Muscle of leg (tissue), 11 donors: ENCODE measurements around the gene KRTAP12-1. TPM values are rescaled to one million over a fixed set of nuclear protein-coding genes. Genes with fewer than 3 reads are reported as not detected.

Experiments
- DNase-seq: peaks from one replicate; pipeline ENCODE4 v3.0.0; 2013
- H3K27ac ChIP-seq: one replicate; pipeline ENCODE4 v1.5.1; 2013; ENCODE audit warnings: mild to moderate bottlenecking, low read length, control low read depth
- H3K27me3 ChIP-seq: one replicate; pipeline ENCODE4 v1.6.1; 2013; ENCODE audit warnings: low read length; ENCODE audit not compliant: control insufficient read depth, insufficient read depth
- H3K36me3 ChIP-seq: one replicate; pipeline ENCODE4 v1.6.1; 2013; ENCODE audit warnings: low read length; ENCODE audit not compliant: control insufficient read depth, insufficient read depth
- H3K4me1 ChIP-seq: one replicate; pipeline ENCODE4 v1.6.1; 2013; ENCODE audit warnings: low read length; ENCODE audit not compliant: control insufficient read depth, insufficient read depth
- H3K4me3 ChIP-seq: one replicate; pipeline ENCODE4 v1.5.1; 2013; ENCODE audit warnings: low read length, control low read depth
- H3K9me3 ChIP-seq: replicated peaks from 2 replicates; pipeline ENCODE4 v1.6.1; 2013; ENCODE audit warnings: low read depth, low read length; ENCODE audit not compliant: control insufficient read depth
- WGBS: methylation state at CpG from one replicate; pipeline ENCODE4 v1.1.5; 2013; ENCODE audit warnings: missing lambda C conversion rate; ENCODE audit not compliant: insufficient coverage; 5-methylcytosine and 5-hydroxymethylcytosine counted together
- polyA plus RNA-seq, 8 donors: library from polyadenylated mRNA; unstranded; fragments of 120-200 nt; gene quantifications; one replicate each; pipeline versions ENCODE4 v1.2.1 to v1.2.3, GENCODE V29; 2013; ENCODE audit warnings: inconsistent platforms in 1 of 8, low replicate concordance in 1 of 8; ENCODE audit not compliant: insufficient read length in 8 of 8, insufficient read depth in 1 of 8
- total RNA-seq: library from RNA; stranded (reverse); fragments of 120-200 nt; gene quantifications from one replicate; pipeline ENCODE4 v1.2.4, GENCODE V29; 2013

Gene KRTAP12-1
- total and polyA plus RNA-seq, 9 donors, result not detected

DNA sequence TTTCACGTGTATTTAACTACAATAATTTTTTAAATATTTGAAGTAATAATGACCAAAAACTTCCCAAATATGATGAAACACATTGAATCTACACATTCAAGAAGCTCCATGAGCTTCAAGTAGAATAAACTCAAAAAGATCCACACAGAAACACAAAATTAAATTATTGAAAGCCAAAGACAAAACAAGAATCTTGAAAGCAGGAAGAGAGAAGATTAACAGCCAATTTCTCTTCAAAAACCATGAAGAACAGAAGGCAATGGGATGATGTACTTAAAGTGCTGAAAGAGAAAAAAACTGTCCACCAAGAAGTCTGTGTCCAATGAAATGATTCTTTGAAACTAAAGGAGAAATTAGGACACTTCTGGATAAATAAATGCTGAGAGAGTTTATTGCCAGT is 49.9 kb downstream of the KRTAP12-1 start:
- H3K4me3 ChIP-seq, result no peak overlapping the region
- WGBS, result no CpG with 5 or more reads among the region's 1 CpG
- no peak for DNase-seq

More for the DNA sequence above, 49.9 kb downstream of the KRTAP12-1 start:
- peaks cover 7% of the 10 kb centered on the region for H3K9me3 ChIP-seq
- H3K4me1 ChIP-seq, result peaks cover 3% of the 10 kb centered on the region
- peaks cover 6% of the 10 kb centered on the region for H3K27me3 ChIP-seq
- no peaks in the 10 kb centered on the region for H3K36me3 ChIP-seq
- no peak overlapping the region for H3K27ac ChIP-seq

Other genes with a start within 250 kb of the KRTAP12-1 start
- 0.98 TPM for gene LRRC3, start 226.7 kb downstream of the KRTAP12-1 start, total RNA-seq
- 1 to 10 TPM; 2.2 to 4.2 (median 2.5) TPM for gene LRRC3, start 226.7 kb downstream of the KRTAP12-1 start, polyA plus RNA-seq
- gene KRTAP10-1, start 142.0 kb downstream of the KRTAP12-1 start, total RNA-seq, result not detected
- gene KRTAP10-1, start 142.0 kb downstream of the KRTAP12-1 start, polyA plus RNA-seq, result not detected
- not detected for gene KRTAP10-2, start 130.7 kb downstream of the KRTAP12-1 start, total RNA-seq
- not detected for gene KRTAP10-2, start 130.7 kb downstream of the KRTAP12-1 start, polyA plus RNA-seq
- gene KRTAP10-3, start 123.4 kb downstream of the KRTAP12-1 start, total RNA-seq, result not detected
- not detected for gene KRTAP10-3, start 123.4 kb downstream of the KRTAP12-1 start, polyA plus RNA-seq
- not detected for gene KRTAP10-4, start 108.4 kb downstream of the KRTAP12-1 start, total RNA-seq
- gene KRTAP10-4, start 108.4 kb downstream of the KRTAP12-1 start, polyA plus RNA-seq, result not detected
- not detected for gene KRTAP10-5, start 101.6 kb downstream of the KRTAP12-1 start, total RNA-seq
- not detected for gene KRTAP10-5, start 101.6 kb downstream of the KRTAP12-1 start, polyA plus RNA-seq
- not detected for gene KRTAP10-6, start 89.7 kb downstream of the KRTAP12-1 start, total RNA-seq
- not detected for gene KRTAP10-6, start 89.7 kb downstream of the KRTAP12-1 start, polyA plus RNA-seq
- not detected for gene KRTAP10-7, start 81.6 kb downstream of the KRTAP12-1 start, total RNA-seq
- gene KRTAP10-7, start 81.6 kb downstream of the KRTAP12-1 start, polyA plus RNA-seq, result not detected
- not detected for gene KRTAP10-8, start 70.1 kb downstream of the KRTAP12-1 start, total RNA-seq
- not detected for gene KRTAP10-8, start 70.1 kb downstream of the KRTAP12-1 start, polyA plus RNA-seq
- gene KRTAP10-9, start 55.1 kb downstream of the KRTAP12-1 start, total RNA-seq, result not detected
- not detected for gene KRTAP10-9, start 55.1 kb downstream of the KRTAP12-1 start, polyA plus RNA-seq
- gene KRTAP10-10, start 44.8 kb downstream of the KRTAP12-1 start, total RNA-seq, result not detected
- not detected for gene KRTAP10-10, start 44.8 kb downstream of the KRTAP12-1 start, polyA plus RNA-seq
- not detected for gene KRTAP10-11, start 35.7 kb downstream of the KRTAP12-1 start, total RNA-seq
- not detected for gene KRTAP10-11, start 35.7 kb downstream of the KRTAP12-1 start, polyA plus RNA-seq
- not detected for gene KRTAP12-4, start 27.5 kb downstream of the KRTAP12-1 start, total RNA-seq
- not detected for gene KRTAP12-4, start 27.5 kb downstream of the KRTAP12-1 start, polyA plus RNA-seq
- not detected for gene KRTAP12-3, start 24.2 kb downstream of the KRTAP12-1 start, total RNA-seq
- not detected for gene KRTAP12-3, start 24.2 kb downstream of the KRTAP12-1 start, polyA plus RNA-seq
- not detected for gene KRTAP12-2, start 15.2 kb downstream of the KRTAP12-1 start, total RNA-seq
- not detected for gene KRTAP12-2, start 15.2 kb downstream of the KRTAP12-1 start, polyA plus RNA-seq
- not detected for gene KRTAP10-12, start 15.0 kb upstream of the KRTAP12-1 start, total RNA-seq
- not detected for gene KRTAP10-12, start 15.0 kb upstream of the KRTAP12-1 start, polyA plus RNA-seq
- gene TSPEAR, start 29.4 kb upstream of the KRTAP12-1 start, total RNA-seq, result 0.04 TPM
- 1 to 10 TPM in 1 of 8 donors, under 1 TPM in 5, not detected in 2; 0.07 to 1.5 (median 0.10) TPM for gene TSPEAR, start 29.4 kb upstream of the KRTAP12-1 start, polyA plus RNA-seq
- 45.9 TPM for gene UBE2G2, start 119.7 kb upstream of the KRTAP12-1 start, total RNA-seq
- gene UBE2G2, start 119.7 kb upstream of the KRTAP12-1 start, polyA plus RNA-seq, result 100 to 1,000 TPM in 1 of 8 donors, 10 to 100 TPM in 7; 55.6 to 106 (median 70.5) TPM
- gene SUMO3, start 135.9 kb upstream of the KRTAP12-1 start, total RNA-seq, result 51.7 TPM
- 10 to 100 TPM; 63.1 to 82.5 (median 72.9) TPM for gene SUMO3, start 135.9 kb upstream of the KRTAP12-1 start, polyA plus RNA-seq
- 127 TPM for gene PTTG1IP, start 191.5 kb upstream of the KRTAP12-1 start, total RNA-seq
- gene PTTG1IP, start 191.5 kb upstream of the KRTAP12-1 start, polyA plus RNA-seq, result 100 to 1,000 TPM; 126 to 149 (median 138) TPM
- 8.0 TPM for gene ITGB2, start 238.7 kb upstream of the KRTAP12-1 start, total RNA-seq
- 10 to 100 TPM; 10.9 to 18.0 (median 13.7) TPM for gene ITGB2, start 238.7 kb upstream of the KRTAP12-1 start, polyA plus RNA-seq